Measurements from ENCODE around the gene PIGC.

The PIGC gene

GRCh38 chr1:172398970-172399755, 44.7 kb downstream of the PIGC start:
- peak; percentile 90 for DNase-seq (ENCODE audit: low spot score)

- no peak for DNase-seq (ENCODE audit: low spot score)
These were observed 45.7 kb downstream of the PIGC start for GRCh38 chr1:172398193-172398592.

GRCh38 chr1:172397633-172398032, 46.2 kb downstream of the PIGC start:
- DNase-seq (ENCODE audit: low spot score), result no peak

- DNase-seq (ENCODE audit: low spot score), result no peak
These were observed 46.6 kb downstream of the PIGC start for GRCh38 chr1:172397221-172397620.

GRCh38 chr1:172395576-172395975, 48.3 kb downstream of the PIGC start:
- DNase-seq (ENCODE audit: low spot score), result no peak

- DNase-seq (ENCODE audit: low spot score), result no peak
These were observed 49.1 kb downstream of the PIGC start for GRCh38 chr1:172394811-172395210.

- no peak for DNase-seq (ENCODE audit: low spot score)
These were observed 49.6 kb downstream of the PIGC start for GRCh38 chr1:172394141-172394751.

GRCh38 chr1:172393354-172393753, 50.5 kb downstream of the PIGC start:
- no peak for DNase-seq (ENCODE audit: low spot score)

GRCh38 chr1:172391976-172392375, 51.9 kb downstream of the PIGC start:
- DNase-seq (ENCODE audit: low spot score), result no peak

All from AG08395 (cell line).